Left hindlimb (tissue), 1 donor: ENCODE data around the gene TRAF3.
"Not testable (repeated sequence)": the region's sequence is repeated elsewhere in the genome, so short reads cannot be mapped to it uniquely, and the experiment has no call there.

ENCODE experiments used
- DNase-seq: peaks from one replicate; pipeline ENCODE4 v3.0.0-alpha.2; 2018

TRAF3 gene

DNA sequence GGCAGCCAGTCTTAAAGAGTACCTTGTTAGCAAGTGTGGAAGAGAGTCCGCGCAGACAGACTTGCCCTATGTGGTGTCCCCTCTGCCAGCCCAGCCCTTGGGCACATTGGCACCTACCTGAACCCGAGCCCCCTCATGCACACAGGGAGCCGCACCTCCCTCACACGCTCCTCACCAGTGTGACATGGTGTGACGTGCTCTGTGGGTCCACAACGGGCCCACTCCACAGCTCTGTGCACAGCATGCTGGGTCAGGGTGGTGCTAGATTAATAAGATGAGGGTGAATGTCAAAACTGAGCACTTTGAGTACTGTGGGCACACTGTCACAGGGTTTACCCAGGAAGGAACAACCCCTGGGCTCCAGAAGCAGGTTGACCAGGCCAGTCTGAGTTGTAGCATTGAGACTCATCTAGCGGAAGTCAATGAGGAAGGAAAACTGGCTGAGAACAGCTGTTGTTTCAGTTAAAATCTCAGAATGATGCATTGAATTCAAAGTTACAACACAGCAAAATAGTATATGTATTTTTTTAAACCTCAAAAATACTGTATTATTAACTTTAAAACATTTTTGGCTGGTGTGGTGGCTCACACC lies 91.8 kb downstream of the TRAF3 start:
- no peak for DNase-seq

- no peak for DNase-seq
These were observed 93.0 kb downstream of the TRAF3 start for GRCh38 chr14:102870246-102870645.

DNA sequence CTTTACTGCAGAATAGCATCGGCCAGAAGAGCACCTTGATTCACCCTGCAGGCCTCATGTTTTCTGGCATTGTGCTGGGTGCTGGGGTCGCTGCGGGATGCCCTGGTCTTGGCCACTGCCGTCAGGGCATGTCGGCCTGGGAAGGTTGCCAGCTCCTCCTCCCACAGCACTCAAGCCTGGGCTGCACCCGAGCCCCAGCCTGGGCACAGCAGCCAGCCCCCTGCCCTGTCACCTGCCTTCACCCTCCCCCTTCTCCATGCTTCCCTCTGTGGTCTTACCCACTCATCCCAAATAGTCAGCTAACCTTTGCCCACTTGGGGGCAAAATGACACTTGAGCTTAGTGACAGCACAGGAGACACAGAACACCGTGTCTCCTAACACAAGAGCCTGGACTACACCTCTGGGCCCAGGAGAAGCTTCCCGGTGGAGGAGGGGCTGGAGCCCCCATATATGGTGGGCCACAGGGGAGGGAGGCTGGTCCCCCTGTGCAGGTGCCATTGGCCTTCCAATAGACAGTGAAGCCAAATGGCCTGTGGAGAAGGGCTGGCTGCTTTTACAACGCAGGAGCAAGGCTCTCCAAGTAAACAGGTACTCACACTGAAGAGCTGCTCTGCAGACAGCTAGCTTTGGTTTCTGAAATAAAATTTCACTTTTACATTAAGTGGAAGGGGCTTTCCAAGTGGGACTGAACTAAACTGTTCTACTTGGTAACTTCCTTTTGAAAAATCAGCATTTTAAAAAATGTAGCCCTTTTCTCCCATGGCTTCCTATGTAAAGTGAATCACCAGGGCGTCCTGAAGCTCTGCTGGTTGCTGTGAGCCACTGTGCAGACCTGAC lies 94.0 kb downstream of the TRAF3 start:
- DNase-seq = no peak

DNA sequence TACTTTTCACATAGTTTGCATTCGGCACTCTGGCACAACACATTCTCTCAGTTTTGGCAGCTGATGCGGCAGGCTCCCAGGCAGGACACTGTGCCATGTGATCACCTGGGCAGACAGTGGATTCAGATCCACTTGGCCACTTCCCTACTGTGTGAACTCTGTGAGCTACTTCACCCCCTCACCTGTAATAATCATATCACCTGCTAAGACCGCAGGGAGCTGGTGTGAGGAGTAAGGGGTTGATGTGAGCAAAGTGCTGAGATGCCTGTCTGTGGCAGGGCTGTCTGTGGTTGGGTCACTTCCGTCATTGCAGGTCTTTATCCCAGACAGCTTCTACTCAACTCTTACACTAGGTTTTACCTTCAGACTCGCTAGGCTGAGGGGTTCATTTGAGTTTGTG lies 94.8 kb downstream of the TRAF3 start:
- no peak for DNase-seq

DNA sequence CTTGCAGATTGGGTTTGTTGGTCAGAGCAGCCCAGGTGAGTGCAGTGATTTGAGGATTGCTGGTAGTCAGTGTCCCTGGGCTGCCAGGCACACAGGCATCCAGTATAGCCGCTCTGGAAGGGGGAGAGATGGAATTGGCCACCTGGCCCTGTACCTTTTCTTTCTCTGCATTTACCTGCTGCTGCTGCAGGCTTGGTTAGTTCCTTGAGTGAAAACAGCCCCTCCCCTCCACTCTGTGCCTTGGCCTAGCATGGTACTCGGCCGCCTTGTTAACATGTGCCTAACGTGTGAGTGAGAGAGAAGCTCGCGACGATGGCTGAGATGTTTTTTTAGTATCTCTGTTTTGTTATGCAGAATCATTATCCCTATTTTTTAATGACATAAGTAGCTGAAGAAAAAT lies 95.9 kb downstream of the TRAF3 start:
- DNase-seq = no peak

DNA sequence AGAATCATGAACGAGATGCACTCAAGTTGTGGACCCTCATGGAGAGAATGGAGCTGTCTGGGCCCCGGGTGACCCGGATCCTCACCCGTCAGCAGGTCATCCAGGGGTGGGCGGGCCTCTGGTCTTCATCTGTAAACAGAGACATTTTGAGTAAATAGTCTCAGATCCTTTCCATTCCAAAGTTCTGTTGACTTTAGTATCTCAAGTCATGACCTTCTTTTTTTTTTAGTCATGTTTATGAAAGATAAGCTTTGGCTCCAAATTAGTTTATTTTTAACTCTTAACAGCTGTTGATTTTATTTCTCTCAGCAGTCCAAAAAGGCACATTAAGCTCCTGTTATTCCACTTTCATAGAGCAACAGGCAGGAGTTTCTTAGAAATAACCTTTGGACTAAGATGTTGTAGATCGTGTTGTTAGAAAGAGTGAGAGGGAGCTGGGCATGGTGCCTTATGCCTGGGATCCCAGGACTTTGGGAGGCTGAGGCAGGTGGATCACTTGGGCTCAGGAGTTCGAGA lies 96.4 kb downstream of the TRAF3 start:
- no peak for DNase-seq

DNA sequence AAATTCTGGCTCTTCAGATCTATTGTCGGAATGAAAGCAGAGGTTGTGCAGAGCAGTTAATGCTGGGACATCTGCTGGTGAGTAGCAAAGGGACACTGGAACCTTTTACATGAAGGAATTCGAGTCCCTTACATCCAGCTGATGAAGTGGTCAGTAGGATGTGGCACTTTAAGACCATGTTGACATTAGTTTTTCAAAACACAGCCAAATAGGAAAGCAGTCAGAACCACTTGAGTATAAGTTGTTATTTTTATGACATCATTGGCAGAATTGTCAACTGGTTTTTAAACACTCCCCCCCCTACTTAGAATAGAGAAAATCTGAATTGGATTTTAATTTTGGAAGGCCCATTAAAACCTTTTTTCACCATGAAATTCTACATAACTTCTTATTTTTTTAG lies 98.4 kb downstream of the TRAF3 start:
- DNase-seq = no peak

DNA sequence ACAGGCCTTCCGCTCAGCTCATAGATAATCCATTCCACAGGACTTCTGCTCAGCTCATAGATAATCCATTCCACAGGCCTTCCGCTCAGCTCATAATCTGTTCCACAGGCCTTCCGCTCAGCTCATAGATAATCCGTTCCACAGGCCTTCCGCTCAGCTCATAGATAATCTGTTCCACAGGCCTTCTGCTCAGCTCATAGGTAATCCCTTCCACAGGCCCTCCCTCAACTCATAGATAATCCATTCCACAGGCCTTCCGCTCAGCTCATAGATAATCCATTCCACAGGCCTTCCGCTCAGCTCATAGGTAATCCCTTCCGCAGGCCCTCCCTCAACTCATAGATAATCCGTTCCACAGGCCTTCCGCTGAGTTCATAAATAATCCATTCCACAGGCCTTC lies 100.3 kb downstream of the TRAF3 start:
- DNase-seq = not testable (repeated sequence)

GRCh38 chr14:102878174-102878969 lies 101.1 kb downstream of the TRAF3 start:
- no peak for DNase-seq

DNA sequence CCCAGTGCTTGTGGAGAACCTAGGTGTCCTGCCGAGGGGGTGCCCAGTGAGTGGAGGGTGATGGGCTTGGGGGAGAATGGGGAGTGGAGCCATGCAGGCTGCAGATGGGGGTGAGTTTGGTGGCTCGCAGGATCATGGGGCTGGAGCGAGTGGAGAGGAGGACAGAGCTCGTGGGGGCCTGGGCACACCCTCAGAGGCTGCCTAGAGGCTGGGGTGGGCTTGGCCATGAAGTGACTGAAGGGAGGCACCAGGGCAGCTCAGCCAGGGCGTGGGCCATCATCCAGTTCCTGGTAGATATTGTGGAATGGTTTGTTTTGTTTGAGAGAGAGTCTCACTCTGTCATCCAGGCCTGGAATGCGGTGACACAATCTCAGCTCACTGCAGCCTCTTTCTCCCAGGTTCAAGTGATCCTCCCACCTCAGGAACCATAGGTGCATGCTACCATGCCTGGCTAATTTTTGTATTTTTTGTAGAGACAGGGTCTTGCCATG lies 101.8 kb downstream of the TRAF3 start:
- DNase-seq = no peak

DNA sequence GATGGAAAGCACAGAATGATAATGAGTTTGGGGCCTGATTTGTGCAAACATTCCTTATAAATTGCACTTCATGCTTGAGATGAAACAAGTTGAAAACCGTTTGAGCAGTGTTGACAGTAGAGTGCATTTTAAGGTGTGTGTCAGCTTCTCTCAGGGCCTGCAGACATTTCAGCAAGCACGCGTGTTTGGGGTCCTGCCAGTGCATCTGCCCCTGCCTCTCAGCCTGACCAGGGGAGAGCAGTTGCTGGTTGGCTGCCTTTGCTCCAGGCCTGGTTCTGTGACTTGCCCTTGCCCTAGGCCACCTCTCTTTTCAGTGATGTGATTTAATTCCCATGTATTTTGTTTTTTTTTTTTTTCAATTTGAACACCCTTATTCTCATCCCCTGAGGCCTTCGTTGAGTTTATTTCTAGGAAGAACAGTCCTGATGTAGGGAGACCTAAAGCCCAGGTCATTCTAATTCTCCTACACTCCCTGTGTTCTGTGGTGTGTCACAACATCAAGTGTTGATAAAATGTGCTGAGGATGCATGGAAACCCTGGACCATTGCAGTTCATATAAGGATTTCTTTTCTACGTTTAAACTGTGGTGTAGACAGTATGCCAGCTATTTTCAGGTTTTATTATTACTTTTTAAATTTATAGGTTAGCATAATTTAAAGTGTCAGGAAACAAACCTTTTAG lies 105.1 kb downstream of the TRAF3 start:
- peak; percentile 50 for DNase-seq

DNA sequence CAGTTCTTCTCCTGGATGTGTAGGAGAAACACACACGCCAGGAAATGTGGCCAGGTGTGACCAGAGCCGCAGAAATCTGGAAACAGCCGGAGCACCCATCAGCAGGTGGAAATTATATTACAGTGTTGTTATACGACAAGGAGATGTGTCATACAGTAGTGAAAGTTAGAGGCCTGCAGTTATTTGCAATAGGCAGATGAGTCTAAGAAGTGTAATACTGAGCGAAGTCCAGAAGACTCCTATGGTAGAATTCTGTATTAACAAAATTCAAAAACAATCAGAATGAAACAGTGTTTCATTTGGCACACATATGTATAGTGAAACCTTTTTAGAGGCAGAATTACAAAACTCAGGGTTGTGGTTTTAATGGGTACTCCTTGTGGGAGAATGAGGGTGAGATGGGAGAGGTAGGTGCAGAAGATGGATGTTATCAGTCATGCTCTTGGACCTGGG lies 105.9 kb downstream of the TRAF3 start:
- no peak for DNase-seq

DNA sequence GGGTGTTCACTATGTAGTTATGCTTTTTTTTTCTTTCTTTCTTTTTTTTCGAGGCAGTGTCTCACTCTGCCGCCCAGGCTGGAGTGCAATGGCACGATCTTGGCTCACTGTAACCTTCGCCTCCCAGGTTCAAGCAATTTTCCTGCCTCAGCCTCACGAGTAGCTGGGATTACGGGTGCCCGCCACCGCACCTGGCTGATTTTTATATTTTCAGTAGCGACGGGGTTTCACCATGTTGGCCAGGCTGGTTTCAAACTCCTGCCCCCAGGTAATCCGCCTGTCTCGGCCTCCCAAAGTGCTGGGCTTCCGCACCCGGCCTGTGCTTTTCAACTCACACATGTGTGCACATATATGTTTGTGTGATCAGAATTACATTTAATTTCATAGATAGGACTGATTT lies 106.3 kb downstream of the TRAF3 start:
- no peak for DNase-seq

DNA sequence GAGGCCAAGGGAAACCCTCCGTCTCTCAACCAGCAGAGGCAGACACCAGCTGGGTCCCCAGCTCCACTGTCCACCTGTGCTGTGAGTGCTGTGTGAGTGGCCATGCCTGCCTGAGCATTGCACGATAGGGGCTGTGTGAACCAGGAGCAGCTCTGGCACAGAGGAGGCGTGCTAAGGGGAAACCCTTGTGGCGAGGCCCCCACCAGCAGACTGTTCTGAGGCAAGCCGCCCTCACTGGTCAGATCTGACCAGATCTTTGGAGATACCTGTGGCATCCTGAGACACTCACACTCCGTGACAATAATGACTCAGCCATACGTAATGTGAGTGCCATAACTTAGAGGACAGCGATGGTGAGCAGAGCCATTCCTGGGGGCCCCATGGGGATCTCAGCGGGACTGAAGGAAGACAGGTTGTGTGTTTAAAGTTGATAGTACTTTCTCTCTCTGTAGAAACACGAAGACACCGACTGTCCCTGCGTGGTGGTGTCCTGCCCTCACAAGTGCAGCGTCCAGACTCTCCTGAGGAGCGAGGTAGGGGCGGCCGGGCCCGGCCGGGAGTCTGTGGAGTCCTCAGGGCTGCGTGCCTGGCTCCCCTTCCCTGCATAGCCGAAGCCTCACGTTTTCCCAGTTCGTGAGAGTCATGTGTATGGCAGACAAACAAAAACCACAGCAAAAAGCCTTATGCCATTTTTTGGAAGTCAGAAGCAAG lies 108.6 kb downstream of the TRAF3 start:
- no peak for DNase-seq

- no peak for DNase-seq
These were observed 111.5 kb downstream of the TRAF3 start for GRCh38 chr14:102888748-102889147.

GRCh38 chr14:102889615-102890014 lies 112.4 kb downstream of the TRAF3 start:
- DNase-seq = no peak

- DNase-seq = no peak
These were observed 113.9 kb downstream of the TRAF3 start for GRCh38 chr14:102891111-102891510.

GRCh38 chr14:102891556-102891955 lies 114.3 kb downstream of the TRAF3 start:
- DNase-seq = no peak

DNA sequence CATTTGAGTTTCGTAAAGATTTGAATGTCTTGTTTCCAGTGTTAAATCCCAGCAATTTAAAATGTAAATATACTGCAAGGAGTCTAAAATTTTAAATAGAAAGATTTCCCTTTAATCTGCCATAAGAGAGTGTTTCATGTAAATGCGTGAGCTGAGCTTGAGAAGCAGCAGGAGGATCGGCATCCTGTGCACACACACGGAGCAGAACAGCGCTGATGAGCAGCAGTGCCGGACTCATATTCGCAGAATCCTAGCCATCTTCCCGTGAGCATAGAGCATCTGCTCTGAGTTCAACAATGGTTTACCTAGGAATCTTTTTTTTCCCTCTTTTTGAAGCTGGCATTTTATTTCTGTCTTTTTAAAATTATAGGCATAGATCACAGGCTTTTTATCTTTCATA lies 115.4 kb downstream of the TRAF3 start:
- no peak for DNase-seq

GRCh38 chr14:102893452-102893851 lies 116.2 kb downstream of the TRAF3 start:
- peak; percentile 69 for DNase-seq

GRCh38 chr14:102896735-102897134 lies 119.5 kb downstream of the TRAF3 start:
- not testable (repeated sequence) for DNase-seq
